ENCODE data around the gene CAV1.

Gene CAV1

DNA sequence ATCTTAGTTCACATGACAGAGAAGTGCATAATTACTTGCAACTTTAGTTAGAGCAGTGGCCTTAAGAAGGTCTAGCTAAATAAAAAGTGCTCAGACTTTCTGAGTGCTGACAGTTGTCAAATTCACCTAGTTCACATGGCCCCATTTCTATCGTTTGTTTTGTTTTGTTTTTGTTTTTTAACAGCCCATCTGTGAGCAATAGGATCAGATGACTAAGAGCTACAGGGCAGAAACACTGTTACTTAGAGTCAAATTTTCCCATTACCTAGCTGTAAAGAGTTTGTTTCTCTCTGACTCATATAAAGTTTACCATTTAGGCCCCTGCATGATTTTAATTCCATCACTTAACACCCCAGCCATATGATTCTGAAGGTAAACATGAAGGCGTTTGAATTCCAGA lies 18.8 kb downstream of the CAV1 start:
- Histone ChIP-seq H3K27me3 (ENCODE audit: control insufficient read depth in 2 of 2, insufficient read depth in 2 of 2, low read length in 2 of 2) (no peaks in the 10 kb centered on the region), H3K27ac (ENCODE audit: low read depth in 2 of 2, low read length in 2 of 2) (no peak overlapping the region), H3K9ac (ENCODE audit: low read depth in 1 of 2, low read length in 2 of 2) (no peak overlapping the region), H3K9me3 (ENCODE audit: control insufficient read depth in 2 of 2, low read length in 2 of 2) (no peaks in the 10 kb centered on the region), H3K4me3 (ENCODE audit: low read length in 2 of 2) (no peak overlapping the region), H3K36me3 (ENCODE audit: control insufficient read depth in 2 of 2, insufficient read depth in 2 of 2, low read length in 2 of 2) (no peaks in the 10 kb centered on the region), H3K4me1 (ENCODE audit: control insufficient read depth in 2 of 2, insufficient read depth in 2 of 2, low read length in 2 of 2) (no peaks in the 10 kb centered on the region)

GRCh38 chr7:116544487-116544886 lies 19.7 kb downstream of the CAV1 start:
- Histone ChIP-seq H3K27me3 (ENCODE audit: control insufficient read depth in 2 of 2, insufficient read depth in 2 of 2, low read length in 2 of 2) (no peaks in the 10 kb centered on the region), H3K4me3 (ENCODE audit: low read length in 2 of 2) (no peak overlapping the region), H3K9ac (ENCODE audit: low read depth in 1 of 2, low read length in 2 of 2) (no peak overlapping the region), H3K36me3 (ENCODE audit: control insufficient read depth in 2 of 2, insufficient read depth in 2 of 2, low read length in 2 of 2) (no peaks in the 10 kb centered on the region), H3K9me3 (ENCODE audit: control insufficient read depth in 2 of 2, low read length in 2 of 2) (no peaks in the 10 kb centered on the region), H3K27ac (ENCODE audit: low read depth in 2 of 2, low read length in 2 of 2) (no peak overlapping the region), H3K4me1 (ENCODE audit: control insufficient read depth in 2 of 2, insufficient read depth in 2 of 2, low read length in 2 of 2) (no peaks in the 10 kb centered on the region)

- H3K4me1 ChIP-seq (ENCODE audit: control insufficient read depth in 2 of 2, insufficient read depth in 2 of 2, low read length in 2 of 2) = no peaks in the 10 kb centered on the region
- H3K4me3 ChIP-seq (ENCODE audit: low read length in 2 of 2) = no peak overlapping the region
- no peaks in the 10 kb centered on the region for H3K27me3 ChIP-seq (ENCODE audit: control insufficient read depth in 2 of 2, insufficient read depth in 2 of 2, low read length in 2 of 2)
- H3K36me3 ChIP-seq (ENCODE audit: control insufficient read depth in 2 of 2, insufficient read depth in 2 of 2, low read length in 2 of 2) = no peaks in the 10 kb centered on the region
- no peak overlapping the region for H3K9ac ChIP-seq (ENCODE audit: low read depth in 1 of 2, low read length in 2 of 2)
- H3K27ac ChIP-seq (ENCODE audit: low read depth in 2 of 2, low read length in 2 of 2) = peak overlapping the region; percentile 4 to 52
- no peaks in the 10 kb centered on the region for H3K9me3 ChIP-seq (ENCODE audit: control insufficient read depth in 2 of 2, low read length in 2 of 2)
These were observed 20.7 kb downstream of the CAV1 start for GRCh38 chr7:116545411-116545993.

- H3K4me3 ChIP-seq (ENCODE audit: low read length in 2 of 2) = no peak overlapping the region
- no peaks in the 10 kb centered on the region for H3K27me3 ChIP-seq (ENCODE audit: control insufficient read depth in 2 of 2, insufficient read depth in 2 of 2, low read length in 2 of 2)
- no peaks in the 10 kb centered on the region for H3K36me3 ChIP-seq (ENCODE audit: control insufficient read depth in 2 of 2, insufficient read depth in 2 of 2, low read length in 2 of 2)
- H3K27ac ChIP-seq (ENCODE audit: low read depth in 2 of 2, low read length in 2 of 2) = peak overlapping the region; percentile 4 to 52
- H3K9me3 ChIP-seq (ENCODE audit: control insufficient read depth in 2 of 2, low read length in 2 of 2) = no peaks in the 10 kb centered on the region
- H3K4me1 ChIP-seq (ENCODE audit: control insufficient read depth in 2 of 2, insufficient read depth in 2 of 2, low read length in 2 of 2) = no peaks in the 10 kb centered on the region
- H3K9ac ChIP-seq (ENCODE audit: low read depth in 1 of 2, low read length in 2 of 2) = no peak overlapping the region
These were observed 21.2 kb downstream of the CAV1 start for GRCh38 chr7:116546054-116546453.

- no peaks in the 10 kb centered on the region for H3K36me3 ChIP-seq (ENCODE audit: control insufficient read depth in 2 of 2, insufficient read depth in 2 of 2, low read length in 2 of 2)
- H3K9ac ChIP-seq (ENCODE audit: low read depth in 1 of 2, low read length in 2 of 2) = no peak overlapping the region
- H3K27ac ChIP-seq (ENCODE audit: low read depth in 2 of 2, low read length in 2 of 2) = no peak overlapping the region
- H3K9me3 ChIP-seq (ENCODE audit: control insufficient read depth in 2 of 2, low read length in 2 of 2) = no peaks in the 10 kb centered on the region
- no peak overlapping the region for H3K4me3 ChIP-seq (ENCODE audit: low read length in 2 of 2)
- no peaks in the 10 kb centered on the region for H3K4me1 ChIP-seq (ENCODE audit: control insufficient read depth in 2 of 2, insufficient read depth in 2 of 2, low read length in 2 of 2)
- H3K27me3 ChIP-seq (ENCODE audit: control insufficient read depth in 2 of 2, insufficient read depth in 2 of 2, low read length in 2 of 2) = no peaks in the 10 kb centered on the region
These were observed 22.1 kb downstream of the CAV1 start for GRCh38 chr7:116546916-116547315.

GRCh38 chr7:116547347-116547746 lies 22.5 kb downstream of the CAV1 start:
- Histone ChIP-seq H3K27ac (ENCODE audit: low read depth in 2 of 2, low read length in 2 of 2) (no peak overlapping the region), H3K4me3 (ENCODE audit: low read length in 2 of 2) (no peak overlapping the region), H3K27me3 (ENCODE audit: control insufficient read depth in 2 of 2, insufficient read depth in 2 of 2, low read length in 2 of 2) (no peaks in the 10 kb centered on the region), H3K9me3 (ENCODE audit: control insufficient read depth in 2 of 2, low read length in 2 of 2) (no peaks in the 10 kb centered on the region), H3K36me3 (ENCODE audit: control insufficient read depth in 2 of 2, insufficient read depth in 2 of 2, low read length in 2 of 2) (no peaks in the 10 kb centered on the region), H3K4me1 (ENCODE audit: control insufficient read depth in 2 of 2, insufficient read depth in 2 of 2, low read length in 2 of 2) (no peaks in the 10 kb centered on the region), H3K9ac (ENCODE audit: low read depth in 1 of 2, low read length in 2 of 2) (no peak overlapping the region)

DNA sequence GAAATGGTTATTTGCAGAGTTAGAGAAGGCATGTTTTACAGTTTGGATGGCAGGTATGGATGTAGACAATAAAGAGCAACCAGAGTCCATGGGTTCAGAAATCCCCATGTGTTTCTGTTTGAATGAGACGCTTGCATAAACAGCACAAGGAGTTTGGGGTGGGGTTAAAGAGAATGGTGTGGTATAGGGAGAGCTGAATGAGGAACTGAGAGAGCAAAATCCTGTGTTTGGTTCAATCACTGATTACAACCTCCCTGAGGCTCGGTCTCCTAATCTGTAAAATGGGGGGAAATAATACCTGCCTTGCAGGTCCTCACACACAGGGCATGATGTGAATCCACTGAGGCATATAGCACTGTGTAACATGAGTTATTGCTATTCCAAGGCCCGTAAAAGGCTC lies 23.7 kb downstream of the CAV1 start:
- Histone ChIP-seq H3K36me3 (ENCODE audit: control insufficient read depth in 2 of 2, insufficient read depth in 2 of 2, low read length in 2 of 2) (no peaks in the 10 kb centered on the region), H3K9ac (ENCODE audit: low read depth in 1 of 2, low read length in 2 of 2) (no peak overlapping the region), H3K4me3 (ENCODE audit: low read length in 2 of 2) (no peak overlapping the region), H3K27ac (ENCODE audit: low read depth in 2 of 2, low read length in 2 of 2) (no peak overlapping the region), H3K4me1 (ENCODE audit: control insufficient read depth in 2 of 2, insufficient read depth in 2 of 2, low read length in 2 of 2) (no peaks in the 10 kb centered on the region), H3K27me3 (ENCODE audit: control insufficient read depth in 2 of 2, insufficient read depth in 2 of 2, low read length in 2 of 2) (no peaks in the 10 kb centered on the region), H3K9me3 (ENCODE audit: control insufficient read depth in 2 of 2, low read length in 2 of 2) (no peaks in the 10 kb centered on the region)

- no peak overlapping the region for H3K27ac ChIP-seq (ENCODE audit: low read depth in 2 of 2, low read length in 2 of 2)
These were observed 24.5 kb downstream of the CAV1 start for GRCh38 chr7:116549370-116549769.

DNA sequence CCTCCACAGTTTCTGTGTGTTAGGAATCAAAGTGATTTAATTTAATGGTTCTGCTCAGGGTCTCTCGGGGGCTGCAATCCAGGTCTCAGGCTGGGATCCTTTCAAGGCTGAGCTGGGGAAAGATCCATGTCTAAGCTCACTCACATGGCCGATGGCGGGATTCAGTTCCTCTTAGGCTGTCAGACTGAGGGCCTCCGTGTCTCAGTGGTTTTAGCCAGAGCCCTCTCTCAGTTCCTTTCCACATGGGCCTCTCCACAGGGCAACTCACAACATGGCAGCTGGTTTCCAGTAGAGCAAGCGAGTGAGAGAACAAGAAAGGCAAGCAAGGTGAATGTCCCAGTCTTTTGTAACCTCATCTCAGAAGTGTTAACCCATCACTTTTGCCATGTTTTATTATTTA lies 26.9 kb downstream of the CAV1 start:
- Histone ChIP-seq H3K36me3 (ENCODE audit: control insufficient read depth in 2 of 2, insufficient read depth in 2 of 2, low read length in 2 of 2) (no peaks in the 10 kb centered on the region), H3K27me3 (ENCODE audit: control insufficient read depth in 2 of 2, insufficient read depth in 2 of 2, low read length in 2 of 2) (no peaks in the 10 kb centered on the region), H3K9me3 (ENCODE audit: control insufficient read depth in 2 of 2, low read length in 2 of 2) (no peaks in the 10 kb centered on the region), H3K4me1 (ENCODE audit: control insufficient read depth in 2 of 2, insufficient read depth in 2 of 2, low read length in 2 of 2) (no peaks in the 10 kb centered on the region), H3K4me3 (ENCODE audit: low read length in 2 of 2) (no peak overlapping the region), H3K27ac (ENCODE audit: low read depth in 2 of 2, low read length in 2 of 2) (no peak overlapping the region), H3K9ac (ENCODE audit: low read depth in 1 of 2, low read length in 2 of 2) (no peak overlapping the region)

More at GRCh38 chr7:116549370-116549769, 24.5 kb downstream of the CAV1 start:
- no peaks in the 10 kb centered on the region for H3K27me3 ChIP-seq (ENCODE audit: control insufficient read depth in 2 of 2, insufficient read depth in 2 of 2, low read length in 2 of 2)
- H3K9me3 ChIP-seq (ENCODE audit: control insufficient read depth in 2 of 2, low read length in 2 of 2) = no peaks in the 10 kb centered on the region
- no peaks in the 10 kb centered on the region for H3K4me1 ChIP-seq (ENCODE audit: control insufficient read depth in 2 of 2, insufficient read depth in 2 of 2, low read length in 2 of 2)
- no peak overlapping the region for H3K4me3 ChIP-seq (ENCODE audit: low read length in 2 of 2)
- no peak overlapping the region for H3K9ac ChIP-seq (ENCODE audit: low read depth in 1 of 2, low read length in 2 of 2)
- no peaks in the 10 kb centered on the region for H3K36me3 ChIP-seq (ENCODE audit: control insufficient read depth in 2 of 2, insufficient read depth in 2 of 2, low read length in 2 of 2)

DNA sequence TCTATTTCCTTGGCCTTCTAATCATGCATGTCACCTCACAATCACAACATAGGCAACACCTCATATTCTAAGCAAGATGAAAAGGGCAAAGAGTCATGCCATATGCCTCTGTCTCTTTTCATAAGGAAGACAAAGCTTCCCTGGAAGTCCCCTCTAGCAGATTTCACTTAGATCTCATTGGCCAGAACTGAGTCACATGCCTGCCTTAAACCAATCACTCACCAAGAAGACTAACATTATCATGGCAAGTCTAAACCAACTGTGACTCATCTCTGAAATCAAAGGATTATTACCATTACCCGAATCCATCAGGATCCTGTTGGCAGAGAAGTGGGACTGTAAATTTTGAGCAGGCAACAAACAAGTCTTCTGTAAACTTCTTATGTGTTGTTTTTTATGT lies 27.8 kb downstream of the CAV1 start:
- Histone ChIP-seq H3K9me3 (ENCODE audit: control insufficient read depth in 2 of 2, low read length in 2 of 2) (no peaks in the 10 kb centered on the region), H3K27ac (ENCODE audit: low read depth in 2 of 2, low read length in 2 of 2) (no peak overlapping the region), H3K4me3 (ENCODE audit: low read length in 2 of 2) (no peak overlapping the region), H3K4me1 (ENCODE audit: control insufficient read depth in 2 of 2, insufficient read depth in 2 of 2, low read length in 2 of 2) (no peaks in the 10 kb centered on the region), H3K36me3 (ENCODE audit: control insufficient read depth in 2 of 2, insufficient read depth in 2 of 2, low read length in 2 of 2) (no peaks in the 10 kb centered on the region), H3K27me3 (ENCODE audit: control insufficient read depth in 2 of 2, insufficient read depth in 2 of 2, low read length in 2 of 2) (no peaks in the 10 kb centered on the region), H3K9ac (ENCODE audit: low read depth in 1 of 2, low read length in 2 of 2) (no peak overlapping the region)

Data from mucosa of rectum (tissue), 2 donors.